Measurements from ENCODE around the gene ITGB5.
A peak's percentile ranks its signal among the peaks of the same experiment; 100 is the strongest.

ITGB5 gene, protein sequence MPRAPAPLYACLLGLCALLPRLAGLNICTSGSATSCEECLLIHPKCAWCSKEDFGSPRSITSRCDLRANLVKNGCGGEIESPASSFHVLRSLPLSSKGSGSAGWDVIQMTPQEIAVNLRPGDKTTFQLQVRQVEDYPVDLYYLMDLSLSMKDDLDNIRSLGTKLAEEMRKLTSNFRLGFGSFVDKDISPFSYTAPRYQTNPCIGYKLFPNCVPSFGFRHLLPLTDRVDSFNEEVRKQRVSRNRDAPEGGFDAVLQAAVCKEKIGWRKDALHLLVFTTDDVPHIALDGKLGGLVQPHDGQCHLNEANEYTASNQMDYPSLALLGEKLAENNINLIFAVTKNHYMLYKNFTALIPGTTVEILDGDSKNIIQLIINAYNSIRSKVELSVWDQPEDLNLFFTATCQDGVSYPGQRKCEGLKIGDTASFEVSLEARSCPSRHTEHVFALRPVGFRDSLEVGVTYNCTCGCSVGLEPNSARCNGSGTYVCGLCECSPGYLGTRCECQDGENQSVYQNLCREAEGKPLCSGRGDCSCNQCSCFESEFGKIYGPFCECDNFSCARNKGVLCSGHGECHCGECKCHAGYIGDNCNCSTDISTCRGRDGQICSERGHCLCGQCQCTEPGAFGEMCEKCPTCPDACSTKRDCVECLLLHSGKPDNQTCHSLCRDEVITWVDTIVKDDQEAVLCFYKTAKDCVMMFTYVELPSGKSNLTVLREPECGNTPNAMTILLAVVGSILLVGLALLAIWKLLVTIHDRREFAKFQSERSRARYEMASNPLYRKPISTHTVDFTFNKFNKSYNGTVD

DNA sequence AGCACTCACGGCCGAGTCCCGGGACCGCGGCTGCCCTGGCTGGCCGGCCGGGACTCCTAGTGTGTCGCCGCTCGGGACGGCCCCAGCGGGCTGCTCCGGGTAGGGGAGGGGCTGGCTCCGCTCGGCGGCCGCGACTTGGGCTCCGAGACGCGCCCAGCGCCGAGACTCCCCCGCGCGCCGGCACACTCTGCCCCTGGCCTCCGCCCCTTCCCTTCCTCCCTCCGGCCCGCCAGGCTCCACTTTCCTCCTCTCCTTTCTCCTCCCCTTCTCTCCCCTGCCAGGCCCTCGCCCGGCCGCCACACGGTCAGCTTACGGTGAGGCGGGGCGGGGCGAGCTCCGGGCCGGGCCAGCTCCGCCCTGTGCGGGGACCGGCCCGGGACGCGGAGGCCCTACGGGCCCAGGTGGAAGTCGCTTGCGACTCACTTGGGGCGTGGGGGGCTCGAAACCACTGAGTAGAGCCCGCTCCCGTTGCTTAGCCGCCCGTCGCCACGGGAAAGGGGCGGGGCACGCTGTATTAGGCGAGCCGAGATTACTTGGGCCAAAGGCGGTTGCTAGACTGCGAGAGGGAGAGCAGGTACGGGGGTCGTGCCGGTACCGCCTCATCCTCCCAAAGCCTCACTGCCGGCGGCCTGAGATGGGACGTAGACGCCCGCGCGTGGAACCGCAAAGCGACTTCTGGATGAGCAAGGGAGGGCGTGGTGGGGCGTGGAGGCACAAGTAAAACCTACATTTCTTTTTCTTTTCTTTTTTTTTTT, at the start of gene ITGB5:
Gene ITGB5 (minus strand): TSS at position 189 of the 755 bp plus-strand sequence. CDS start 365 bp downstream, outside the sequence.
- no peak for DNase-seq

DNA sequence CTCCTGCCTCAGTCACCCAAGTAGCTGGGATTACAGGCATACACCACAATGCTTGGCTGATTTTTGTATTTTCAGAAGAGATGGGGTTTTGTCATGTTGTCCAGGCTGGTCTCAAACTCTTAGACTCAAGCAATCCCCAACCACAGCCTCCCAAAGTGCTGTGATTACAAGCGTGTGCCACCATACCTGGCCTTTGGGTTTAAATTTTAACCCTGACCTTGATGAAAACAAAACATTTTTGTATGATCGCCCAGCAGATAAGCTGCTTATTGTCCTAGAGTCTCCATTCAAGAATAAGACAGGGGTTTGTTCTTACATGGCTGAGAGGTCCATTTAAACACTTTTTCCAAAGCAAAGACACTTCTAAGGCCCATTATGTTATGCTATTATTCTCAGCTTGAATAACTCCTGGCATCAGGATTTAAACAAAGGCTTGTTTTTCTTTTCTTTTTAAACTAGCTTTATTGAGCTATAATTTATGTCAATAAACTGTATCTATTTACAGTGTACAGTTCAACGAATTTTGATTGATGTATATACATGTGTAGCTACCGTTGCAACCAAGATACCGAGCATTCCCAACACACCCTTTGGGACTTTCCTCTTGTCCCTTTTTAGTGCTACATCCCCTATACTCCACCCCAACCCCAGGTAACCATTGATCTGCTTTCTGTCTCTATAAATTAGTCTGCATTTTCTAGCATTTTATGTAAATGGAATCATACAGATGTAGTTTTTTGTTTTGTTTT, 48.8 kb upstream of the ITGB5 start:
- DNase-seq: no peak

DNA sequence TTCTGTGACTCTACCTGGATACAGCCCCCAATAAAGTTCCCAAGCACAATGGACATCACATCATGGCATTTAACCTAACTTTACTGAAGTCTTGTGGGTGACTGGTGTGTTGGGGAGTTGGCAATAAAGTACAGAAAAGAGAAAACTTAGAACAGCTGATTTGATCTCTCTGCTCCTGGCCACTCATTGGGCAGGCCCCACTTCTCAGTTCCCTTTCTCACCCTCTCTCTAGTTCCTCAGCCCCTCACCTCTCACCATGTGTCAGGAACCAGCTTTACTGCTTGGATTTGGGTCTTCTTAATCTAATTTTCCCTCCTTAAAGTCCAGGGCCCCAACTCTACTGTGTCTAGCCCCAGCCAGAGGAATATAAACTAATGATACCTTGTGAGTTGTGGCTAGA, 48.1 kb upstream of the ITGB5 start:
- no peak for DNase-seq

DNA sequence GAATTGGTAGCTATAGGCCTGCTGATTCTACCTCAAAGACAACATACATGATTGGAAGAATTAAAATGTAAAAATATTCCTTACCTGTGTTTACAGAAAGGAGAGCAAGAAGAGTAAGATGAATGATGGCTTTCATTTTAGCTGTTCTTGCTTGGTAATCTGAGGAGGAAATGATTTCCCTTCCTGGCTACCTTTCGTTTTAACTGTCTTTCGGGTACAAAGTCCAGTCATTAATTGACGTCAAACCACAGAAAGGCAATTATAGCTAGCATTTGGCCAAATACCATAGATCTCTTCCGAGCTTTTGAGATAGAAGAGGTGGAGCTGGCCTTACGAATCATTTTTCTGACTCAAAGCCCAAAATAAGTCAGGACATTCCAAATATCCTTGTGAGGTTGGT, 47.4 kb upstream of the ITGB5 start, which contains the start of gene MUC13:
Gene MUC13 (minus strand): TSS at position 175 of the 400 bp plus-strand sequence. CDS start 39 bp downstream, at position 136.
- no peak for DNase-seq

DNA sequence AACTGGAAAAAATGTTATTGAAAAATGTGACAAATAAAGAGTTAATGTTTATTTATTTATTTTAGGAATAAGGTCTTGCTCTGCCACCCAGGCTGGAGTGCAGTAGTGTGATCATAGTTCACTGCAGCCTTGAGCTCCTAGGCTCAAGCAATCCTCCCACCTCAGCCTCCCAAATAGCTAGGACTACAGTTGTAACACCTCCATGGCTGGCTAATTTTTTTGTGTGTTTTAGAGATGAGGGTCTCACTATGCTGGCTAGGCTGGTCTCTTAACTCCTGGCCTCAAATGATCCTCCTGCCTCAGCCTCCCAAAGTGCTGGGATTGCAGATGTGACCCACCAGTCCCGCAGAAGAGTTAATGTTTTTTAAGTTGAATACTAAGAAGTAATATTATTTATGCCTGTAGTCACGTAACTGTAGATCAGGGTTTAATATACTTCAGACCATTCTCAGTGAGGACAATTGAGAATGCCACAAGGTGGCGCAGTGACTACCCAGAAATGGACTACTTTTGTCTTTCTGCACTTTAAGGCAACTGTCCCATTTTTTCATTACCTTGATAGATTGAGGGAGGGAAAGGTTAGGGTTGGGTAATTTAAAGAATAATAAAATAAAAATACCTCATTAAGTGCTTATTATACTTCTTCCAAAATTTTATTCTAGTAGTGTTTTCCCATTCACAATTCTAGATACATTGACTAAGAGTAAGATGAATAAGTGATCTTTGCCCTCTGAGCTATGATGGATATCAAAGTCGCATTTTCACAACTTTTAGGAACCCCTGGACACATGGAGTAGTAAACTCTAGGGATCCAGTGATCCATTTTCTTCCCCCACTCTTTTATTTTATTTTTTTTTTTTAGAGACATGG, 41.4 kb upstream of the ITGB5 start:
- DNase-seq: peak; percentile 45

DNA sequence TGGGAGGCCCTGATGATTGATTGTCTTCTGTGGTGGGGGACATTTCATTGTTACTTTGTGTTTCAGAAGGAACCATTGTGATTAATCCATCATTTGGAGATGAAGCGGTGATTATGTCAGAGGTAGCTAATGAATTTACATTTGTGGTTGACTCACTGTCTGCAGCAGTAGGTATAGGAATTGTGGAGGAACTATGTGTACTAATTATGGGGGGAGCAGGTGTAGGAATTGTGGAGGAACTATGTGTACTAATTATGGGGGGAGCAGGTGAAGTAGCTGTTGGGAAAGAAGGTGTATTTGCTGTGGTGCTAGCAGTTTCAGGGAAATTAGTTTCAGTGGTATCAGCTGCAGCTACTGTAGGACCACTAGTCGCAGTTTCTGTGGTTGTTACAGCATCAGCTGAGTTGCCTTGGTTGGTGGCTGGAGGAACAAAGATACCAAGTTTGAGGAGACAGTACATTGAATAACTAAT, 40.4 kb upstream of the ITGB5 start:
- no peak for DNase-seq

DNA sequence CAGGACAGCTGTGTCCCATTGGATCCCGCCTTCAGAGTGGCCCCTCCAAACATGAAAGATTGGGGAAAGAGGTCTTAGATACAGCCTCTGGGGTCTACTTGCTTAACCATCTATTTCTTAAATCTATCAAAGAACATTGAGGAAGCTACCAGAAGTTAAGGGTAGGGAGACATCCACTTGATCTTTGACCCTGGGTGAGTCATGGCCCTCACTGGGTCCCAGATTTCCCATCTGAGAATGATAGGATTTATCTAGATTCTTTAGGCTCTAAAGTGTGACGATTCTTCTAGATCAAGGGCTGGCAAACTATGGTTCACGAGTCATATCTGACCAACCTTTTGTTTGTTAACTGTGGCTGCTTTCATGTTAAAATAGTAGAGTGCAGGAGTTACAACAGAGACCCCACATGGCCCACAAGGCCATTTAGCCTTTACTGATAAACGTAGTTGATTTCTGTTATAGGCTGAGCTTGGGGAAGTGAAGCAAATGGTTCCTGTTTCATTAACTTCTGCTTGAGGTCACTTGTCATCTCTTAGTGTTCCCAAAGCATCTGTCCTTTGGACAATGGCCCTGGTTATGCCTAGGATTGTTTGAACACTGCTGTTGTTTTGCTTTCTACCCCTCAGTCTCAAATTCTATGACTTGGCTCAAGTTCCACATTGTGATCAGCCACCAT, 39.4 kb upstream of the ITGB5 start:
- no peak for DNase-seq

DNA sequence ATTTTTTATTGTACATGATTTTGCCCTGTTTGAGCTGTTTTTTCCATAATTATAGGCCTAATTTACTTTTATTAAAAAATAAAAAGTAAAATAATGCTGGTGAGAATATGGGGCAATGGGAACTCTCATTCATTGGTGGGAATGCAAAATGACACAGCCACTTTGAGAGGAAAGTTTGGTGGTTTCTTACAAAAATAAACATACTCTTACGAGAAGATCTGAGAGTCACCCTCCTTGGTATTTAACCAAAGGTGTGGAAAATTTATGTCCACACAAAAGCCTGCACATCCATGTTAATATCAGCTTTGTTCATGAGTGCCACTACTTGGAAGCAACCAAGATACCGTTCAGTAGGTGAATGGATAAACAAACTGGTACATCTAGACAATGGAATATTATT, 37.6 kb upstream of the ITGB5 start:
- no peak for DNase-seq

DNA sequence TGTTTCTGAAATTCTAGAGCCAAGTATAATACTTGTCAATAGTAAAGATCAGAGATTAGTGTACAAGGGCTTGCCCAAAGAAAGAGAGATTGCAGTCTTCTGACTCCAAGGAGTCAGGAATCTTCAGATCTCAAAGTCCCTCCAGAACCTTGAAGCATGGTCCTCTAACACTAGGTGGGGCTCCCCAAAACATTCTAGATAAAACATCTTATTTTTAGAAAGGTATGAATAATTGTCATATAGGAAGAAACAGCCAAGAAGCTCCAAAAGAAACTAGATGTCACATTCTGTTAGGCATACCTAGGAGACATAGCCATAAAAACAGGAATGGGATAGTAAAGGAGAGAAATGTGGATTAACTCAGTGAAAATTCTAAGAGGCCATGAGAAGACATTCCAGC, 36.7 kb upstream of the ITGB5 start:
- DNase-seq: no peak

DNA sequence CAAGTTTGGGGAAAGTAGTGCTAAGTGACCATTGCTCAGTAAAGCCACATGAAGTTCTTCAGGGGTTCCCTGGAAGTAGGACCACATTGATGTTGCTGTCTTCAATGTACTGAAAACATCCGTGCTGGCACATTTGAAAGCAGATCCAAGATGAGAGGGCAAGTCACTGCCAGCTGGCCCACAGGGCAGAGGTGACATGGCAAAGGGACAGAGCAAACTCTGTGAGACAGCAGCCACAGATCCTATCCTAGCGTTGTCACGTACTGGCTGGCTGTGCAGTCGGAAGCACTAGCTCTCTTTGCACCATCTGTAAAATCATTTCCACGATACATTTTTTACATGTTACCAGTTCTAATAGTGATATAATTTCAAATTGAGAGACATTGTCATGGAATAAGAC, 33.6 kb upstream of the ITGB5 start:
- no peak for DNase-seq

DNA sequence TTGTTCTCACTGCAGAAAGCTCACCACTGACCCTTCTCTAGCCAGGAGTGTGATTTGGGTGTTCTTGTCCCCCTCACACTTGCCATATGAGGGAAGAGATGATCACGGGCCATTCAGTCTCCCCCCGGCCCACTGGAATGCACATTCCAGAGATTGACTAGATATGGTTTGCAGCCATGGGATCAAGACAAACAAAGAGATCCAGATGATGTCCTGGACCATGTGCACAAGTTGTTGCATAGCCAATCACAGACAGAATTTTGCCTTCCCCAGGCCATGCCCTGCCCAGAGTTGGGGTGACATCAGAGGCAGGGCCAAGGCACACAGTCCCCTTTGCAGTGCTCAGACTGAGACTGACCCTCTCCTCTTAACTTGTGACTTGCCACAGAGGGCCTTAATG, 32.6 kb upstream of the ITGB5 start:
- no peak for DNase-seq

DNA sequence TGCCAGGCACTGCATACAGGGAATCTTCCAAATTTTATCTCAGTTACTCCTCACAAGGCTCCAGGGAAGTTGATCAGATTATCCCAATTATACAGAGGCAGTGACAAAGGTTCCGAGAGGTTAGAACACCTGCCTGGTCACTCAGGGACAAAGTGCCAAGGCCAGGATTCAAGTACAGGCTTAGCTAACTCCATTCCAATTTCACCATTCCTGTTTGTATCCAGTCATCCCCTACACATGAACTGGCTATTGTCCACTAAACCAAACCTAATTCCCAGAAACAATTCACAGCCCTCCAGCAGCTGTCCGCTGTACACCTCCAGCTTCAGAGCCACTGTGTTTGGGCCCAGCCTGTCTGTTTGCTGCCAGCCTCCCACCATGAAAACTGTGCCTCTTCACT, 31.4 kb upstream of the ITGB5 start:
- DNase-seq: no peak

DNA sequence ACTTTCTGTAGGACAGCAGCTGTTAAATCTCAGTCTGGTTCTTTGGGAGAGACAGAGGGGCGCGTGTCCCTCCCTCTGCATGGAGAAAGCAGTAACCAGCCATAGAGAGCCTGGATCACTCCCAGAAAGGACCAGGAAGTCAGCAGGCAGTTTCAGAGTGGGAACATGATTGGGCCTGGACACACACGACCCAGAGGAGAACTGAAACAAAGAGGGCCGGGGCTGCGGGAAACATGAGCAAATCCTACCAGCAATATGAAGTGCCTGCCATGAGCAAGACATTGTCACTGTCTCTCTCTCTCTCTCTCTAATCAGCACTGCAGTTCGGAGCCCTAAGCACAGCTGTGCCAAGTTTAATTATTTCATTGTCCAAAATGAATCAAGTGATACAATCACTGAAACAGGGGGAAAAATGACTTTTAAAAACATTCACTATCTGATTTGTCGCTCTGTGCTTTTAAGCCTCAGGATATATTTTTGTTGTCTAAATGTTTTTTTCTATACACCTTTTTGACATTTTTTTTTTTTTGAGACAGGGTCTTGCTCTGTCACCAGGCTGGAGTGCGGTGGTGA, 29.8 kb upstream of the ITGB5 start:
- no peak for DNase-seq

DNA sequence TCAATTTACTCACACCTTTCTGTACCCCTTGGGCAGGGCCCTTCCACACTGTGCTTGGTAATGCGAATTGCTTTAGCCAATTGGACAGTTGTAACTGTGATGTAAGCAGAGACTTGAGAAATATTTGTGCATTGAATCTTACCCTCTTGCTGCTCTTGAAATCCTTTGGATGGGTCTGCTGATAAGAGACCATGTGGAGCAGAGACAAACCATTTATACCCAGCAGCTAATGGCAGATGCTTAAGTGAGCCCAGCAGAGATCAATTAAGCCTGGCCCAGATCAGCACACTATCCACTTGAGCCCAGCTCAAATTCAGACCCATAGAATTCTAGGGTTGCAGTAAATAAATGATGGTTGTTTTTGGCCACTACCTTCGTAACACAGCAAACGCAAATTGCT, 28.1 kb upstream of the ITGB5 start:
- no peak for DNase-seq

DNA sequence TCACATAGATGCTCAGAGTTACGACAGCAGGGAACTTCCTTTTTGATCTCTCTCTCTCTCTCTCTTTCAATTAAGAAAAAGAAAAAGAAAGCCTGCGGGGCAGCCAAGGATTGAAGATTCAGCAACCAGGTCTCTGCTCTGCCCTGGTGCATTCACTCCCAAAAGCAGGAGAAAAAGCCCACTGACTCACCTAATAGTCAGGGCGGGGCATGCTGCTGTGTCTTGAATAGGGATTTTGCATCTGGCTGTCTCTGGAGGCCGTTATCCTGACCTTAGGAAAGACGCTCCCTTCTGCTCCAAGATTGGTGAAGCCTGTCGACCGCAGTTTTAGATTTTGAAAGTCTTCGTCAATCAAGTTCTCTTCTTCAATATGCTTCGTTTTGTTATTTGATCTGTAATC, 20.8 kb upstream of the ITGB5 start:
- no peak for DNase-seq

DNA sequence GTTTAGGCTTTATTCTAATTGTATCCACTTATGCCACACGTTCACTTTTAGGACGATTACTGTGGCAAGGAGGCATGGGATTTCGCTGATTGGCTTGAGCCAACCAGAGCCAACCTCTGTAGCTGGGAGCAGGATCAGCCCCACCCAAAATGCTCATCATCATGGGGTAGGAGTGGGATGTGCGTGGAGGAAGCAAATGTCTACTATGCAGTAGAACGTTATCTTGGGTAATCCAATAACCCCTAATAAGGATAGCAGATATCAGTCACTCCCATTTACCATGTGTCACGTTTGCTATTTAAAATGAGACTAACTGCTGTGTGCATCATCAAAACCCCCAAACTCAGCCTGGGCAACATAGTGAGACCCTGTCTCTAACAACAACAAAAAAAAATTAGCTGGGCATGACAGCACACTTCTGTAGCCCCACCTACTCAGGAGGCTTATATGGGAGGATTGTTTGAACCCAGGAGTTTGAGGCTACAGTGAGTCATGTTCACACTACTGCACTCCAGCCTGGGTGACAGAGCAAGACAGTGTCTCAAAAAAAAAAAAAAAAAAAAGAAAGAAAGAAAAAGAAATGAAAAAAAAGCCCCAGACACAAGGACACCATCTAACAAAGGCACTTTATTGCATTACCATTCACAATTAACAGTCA, 17.8 kb upstream of the ITGB5 start:
- DNase-seq: no peak

DNA sequence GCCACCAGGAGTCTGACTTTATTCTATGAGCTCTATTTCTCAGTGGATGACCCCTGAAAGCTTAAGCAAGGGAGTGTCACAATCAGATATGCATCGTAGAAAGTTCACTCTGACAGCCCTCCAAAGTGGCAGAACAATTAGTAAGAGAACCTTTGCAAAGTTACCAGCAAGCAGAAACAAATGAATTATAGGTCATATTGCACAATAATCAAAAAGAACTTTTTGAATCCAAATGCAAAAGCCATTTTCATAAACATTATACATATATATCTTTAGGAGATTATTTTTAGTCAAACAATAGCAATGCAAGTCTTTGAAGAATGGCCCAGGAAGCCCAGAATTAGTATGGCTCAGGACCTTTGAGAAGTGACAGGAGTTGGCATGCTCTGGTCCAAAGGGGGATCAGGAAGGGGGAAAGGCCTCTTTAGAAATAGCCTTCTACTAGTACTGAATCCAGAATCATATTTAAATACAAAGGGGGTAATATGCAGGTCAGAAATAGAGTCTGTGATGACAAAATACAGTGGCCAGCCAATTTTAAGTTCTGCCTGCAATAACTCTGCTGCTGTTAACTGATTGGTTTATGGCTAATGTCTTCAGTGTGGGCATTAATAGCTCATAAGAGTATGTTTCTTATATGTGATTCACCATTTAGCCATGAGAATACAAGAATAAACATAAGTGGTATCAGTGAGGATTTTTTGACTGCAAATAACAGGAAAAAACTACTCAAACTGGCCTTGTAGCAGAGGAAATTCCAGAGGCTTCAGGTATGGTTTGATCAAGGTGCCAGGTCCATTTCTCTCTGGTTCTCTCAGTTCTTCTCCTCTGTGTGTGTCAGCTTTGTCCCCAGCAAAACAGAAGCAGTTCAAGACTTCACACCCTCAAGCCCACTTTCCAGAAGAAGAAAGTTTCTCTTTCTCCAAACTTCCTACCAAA, 17.0 kb upstream of the ITGB5 start:
- no peak for DNase-seq

DNA sequence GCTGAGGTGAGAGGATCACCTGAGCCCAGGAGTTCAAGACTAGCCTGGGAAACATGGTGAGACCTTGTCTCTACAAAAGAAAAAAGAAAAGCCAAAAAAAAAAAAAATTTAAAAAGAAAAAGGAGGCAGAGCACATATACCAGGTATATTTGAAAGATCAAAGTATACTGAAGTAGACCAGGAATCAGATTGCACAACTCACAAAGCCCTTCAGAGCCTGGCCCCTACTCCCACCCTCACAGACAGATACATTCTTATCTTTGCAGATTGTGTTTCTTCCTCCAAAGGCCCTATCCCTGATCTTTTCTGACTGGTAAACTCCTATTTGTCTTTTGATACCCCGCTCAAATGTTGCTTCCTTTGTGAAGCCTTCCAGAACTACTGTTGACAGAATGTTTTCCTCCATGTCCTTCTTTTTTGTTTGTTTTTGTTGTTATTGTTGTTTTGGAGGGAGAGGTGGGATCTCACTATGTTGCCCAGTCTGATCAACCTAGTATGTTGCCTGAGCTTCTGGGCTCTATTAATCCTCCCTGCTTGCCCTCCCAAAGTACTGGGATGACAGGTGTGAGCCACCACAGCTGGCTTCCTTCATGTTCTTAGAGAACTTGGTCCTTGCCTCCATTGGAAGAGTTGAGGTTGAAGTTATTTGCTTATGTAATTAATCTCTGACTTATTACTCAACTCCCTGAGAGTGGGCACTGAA, 9.8 kb upstream of the ITGB5 start:
- no peak for DNase-seq
